ENCODE data around the gene CMTM6.

Gene CMTM6

DNA sequence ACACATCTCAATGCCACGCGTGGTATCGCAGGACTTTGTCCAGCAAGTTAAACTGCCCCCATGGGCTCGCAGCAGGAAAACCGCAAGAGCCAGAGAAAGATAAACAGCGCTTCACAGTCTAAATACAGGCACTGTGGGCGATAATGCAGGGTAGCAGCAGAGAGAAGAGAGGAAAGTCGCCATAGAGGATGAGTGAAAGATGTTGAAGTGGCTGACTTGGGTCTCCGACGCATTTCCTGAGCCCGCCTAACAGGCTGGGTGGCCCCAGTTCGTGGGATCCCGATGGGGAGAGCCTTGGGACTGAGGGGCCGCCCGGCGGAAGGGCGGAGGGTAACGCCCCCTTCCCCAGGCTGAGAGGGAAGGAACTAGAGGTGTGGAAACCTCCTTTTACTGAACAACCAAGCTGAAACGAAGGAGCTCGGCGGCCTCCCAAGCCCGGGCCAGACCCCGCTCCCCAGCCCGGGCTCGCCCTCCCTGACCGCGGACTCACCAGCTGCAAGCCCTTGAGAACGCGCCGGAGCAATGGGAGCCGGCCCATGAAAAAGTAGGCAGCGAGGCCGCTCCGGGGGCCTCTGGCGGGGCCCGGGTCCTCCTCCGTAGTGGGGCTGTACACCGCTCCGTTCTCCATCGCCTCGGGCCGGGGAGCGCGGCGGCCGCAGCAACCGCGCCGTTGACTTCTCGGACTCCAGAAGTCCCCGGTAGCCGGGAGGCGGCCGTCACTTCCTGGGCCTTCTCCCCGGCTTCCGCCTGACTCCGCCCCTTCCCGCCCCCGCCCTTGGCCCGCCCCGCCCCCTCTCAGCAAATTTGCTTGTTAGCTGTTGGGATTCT is at the start of gene CMTM6:
TSS of gene CMTM6 (minus strand) at position 735 of the 828 bp plus-strand sequence. CDS start at position 628, 107 bp downstream.
- ATAC-seq (ENCODE audit: insufficient read depth, low read depth) (peak; percentile 86), DNase-seq (peak; percentile 75)
- Histone ChIP-seq H4K20me1 (ENCODE audit: insufficient read depth, low read length) (peaks cover 5% of the 10 kb centered on the region; the same call in 1 of the 2 replicates), H2AFZ (ENCODE audit: low read depth, low read length) (peak within 1 kb of the TSS; percentile 97), H3K9me3 (ENCODE audit: insufficient read depth, low read length, severe bottlenecking) (no peaks in the 10 kb centered on the region), H3K4me2 (ENCODE audit: insufficient read depth, low read length) (peak within 1 kb of the TSS; percentile 98), H3K4me1 (ENCODE audit: insufficient read depth, low read length) (peaks cover 36% of the 10 kb centered on the region), H3K9ac (ENCODE audit: low read depth, low read length) (peak within 1 kb of the TSS; percentile 90), H3K27ac (ENCODE audit: low read length) (peak within 1 kb of the TSS; percentile 82), H3K4me3 (ENCODE audit: low read depth in 1 of 2, low read length in 2 of 2) (peak within 1 kb of the TSS; percentile 97 to 99), H3K79me2 (ENCODE audit: insufficient read depth, low read length) (peaks cover 46% of the 10 kb centered on the region), H3K36me3 (ENCODE audit: insufficient read depth, low read length) (no peaks in the 10 kb centered on the region), H3K27me3 (ENCODE audit: insufficient read depth, low read length, poor library complexity) (no peaks in the 10 kb centered on the region)
- TF ChIP-seq EZH2 (IDR thresholded peaks at IDR 0.05; ENCODE audit: borderline replicate concordance, low read depth, low read length, severe bottlenecking), result no peak
- no peak for TF ChIP-seq CTCF (IDR thresholded peaks at IDR 0.05; ENCODE audit: borderline replicate concordance, extremely low read depth, low read length, poor library complexity, severe bottlenecking)

DNA sequence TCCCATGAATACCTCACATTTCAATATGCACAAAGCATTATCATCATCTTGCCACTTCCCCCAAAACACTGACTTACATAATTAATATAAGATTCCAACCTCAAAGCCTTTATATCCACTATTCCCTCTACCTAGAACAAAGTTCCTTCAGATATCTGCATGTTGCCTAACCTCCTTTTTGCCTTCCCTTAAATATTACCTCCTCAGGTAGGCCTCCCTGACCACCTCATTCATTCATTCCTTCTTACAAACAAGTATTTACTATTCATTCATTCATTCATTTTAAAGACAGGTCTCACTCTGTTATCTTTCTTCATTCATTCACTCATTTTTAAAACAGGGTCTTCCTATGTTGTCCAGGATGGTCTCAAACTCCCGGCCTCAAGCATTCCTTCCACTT is 49.4 kb upstream of the CMTM6 start:
- Histone ChIP-seq H3K9ac (ENCODE audit: low read depth, low read length) (no peak overlapping the region), H3K9me3 (ENCODE audit: insufficient read depth, low read length, severe bottlenecking) (no peaks in the 10 kb centered on the region), H3K4me2 (ENCODE audit: insufficient read depth, low read length) (no peak overlapping the region), H3K27ac (ENCODE audit: low read length) (no peak overlapping the region), H3K27me3 (ENCODE audit: insufficient read depth, low read length, poor library complexity) (no peaks in the 10 kb centered on the region), H3K4me1 (ENCODE audit: insufficient read depth, low read length) (peaks cover 4% of the 10 kb centered on the region; the same call in 1 of the 2 replicates), H3K36me3 (ENCODE audit: insufficient read depth, low read length) (no peaks in the 10 kb centered on the region), H4K20me1 (ENCODE audit: insufficient read depth, low read length) (peaks cover 62% of the 10 kb centered on the region), H2AFZ (ENCODE audit: low read depth, low read length) (no peak overlapping the region), H3K4me3 (ENCODE audit: low read depth in 1 of 2, low read length in 2 of 2) (no peak overlapping the region), H3K79me2 (ENCODE audit: insufficient read depth, low read length) (peaks cover 100% of the 10 kb centered on the region)
- TF ChIP-seq EZH2 (IDR thresholded peaks at IDR 0.05; ENCODE audit: borderline replicate concordance, low read depth, low read length, severe bottlenecking) (no peak), CTCF (IDR thresholded peaks at IDR 0.05; ENCODE audit: borderline replicate concordance, extremely low read depth, low read length, poor library complexity, severe bottlenecking) (no peak)
- ATAC-seq (ENCODE audit: insufficient read depth, low read depth) (no peak), DNase-seq (no peak)

- peak; percentile 35; the same call in 2 of the 3 replicates for ATAC-seq (ENCODE audit: insufficient read depth, low read depth)
Observed at GRCh38 chr3:32551496-32551895, 48.8 kb upstream of the CMTM6 start.

More at GRCh38 chr3:32551496-32551895, 48.8 kb upstream of the CMTM6 start:
- TF ChIP-seq CTCF (IDR thresholded peaks at IDR 0.05; ENCODE audit: borderline replicate concordance, extremely low read depth, low read length, poor library complexity, severe bottlenecking), result no peak
- no peak for TF ChIP-seq EZH2 (IDR thresholded peaks at IDR 0.05; ENCODE audit: borderline replicate concordance, low read depth, low read length, severe bottlenecking)
- no peak overlapping the region for H2AFZ ChIP-seq (ENCODE audit: low read depth, low read length)
- 0 out of 2 replicates have a peak overlapping the region, but pooled peaks have one; percentile 12 for H3K27ac ChIP-seq (ENCODE audit: low read length)
- H3K36me3 ChIP-seq (ENCODE audit: insufficient read depth, low read length), result no peaks in the 10 kb centered on the region
- H3K4me1 ChIP-seq (ENCODE audit: insufficient read depth, low read length), result peaks cover 4% of the 10 kb centered on the region; the same call in 1 of the 2 replicates
- H3K4me3 ChIP-seq (ENCODE audit: low read depth in 1 of 2, low read length in 2 of 2), result no peak overlapping the region
- DNase-seq, result no peak
- no peaks in the 10 kb centered on the region for H3K9me3 ChIP-seq (ENCODE audit: insufficient read depth, low read length, severe bottlenecking)
- H3K4me2 ChIP-seq (ENCODE audit: insufficient read depth, low read length), result no peak overlapping the region
- H3K79me2 ChIP-seq (ENCODE audit: insufficient read depth, low read length), result peaks cover 100% of the 10 kb centered on the region
- peaks cover 63% of the 10 kb centered on the region for H4K20me1 ChIP-seq (ENCODE audit: insufficient read depth, low read length)
- H3K27me3 ChIP-seq (ENCODE audit: insufficient read depth, low read length, poor library complexity), result no peaks in the 10 kb centered on the region
- H3K9ac ChIP-seq (ENCODE audit: low read depth, low read length), result no peak overlapping the region
